KMS-11 (cell line): ENCODE results near the gene LONP2.

ENCODE experiments used
- H2AFZ ChIP-seq: fragments of 200-600 bp; sonication (generic); 2 replicates; pipeline ENCODE4 v1.6.1; 2016; ENCODE audit warnings: antibody characterized with exemption, mixed run types, low read depth
- H3K27ac ChIP-seq: fragments of 200-600 bp; sonication (generic); 2 replicates; pipeline ENCODE4 v1.6.1; 2016; ENCODE audit warnings: mild to moderate bottlenecking, mixed run types
- H3K27me3 ChIP-seq: fragments of 200-600 bp; sonication (generic); 2 replicates; pipeline ENCODE4 v1.6.1; 2017; ENCODE audit warnings: mild to moderate bottlenecking, low read depth, mixed run types, moderate library complexity; ENCODE audit not compliant: insufficient read depth
- H3K36me3 ChIP-seq: fragments of 200-600 bp; sonication (generic); 2 replicates; pipeline ENCODE4 v1.6.1; 2017; ENCODE audit warnings: mild to moderate bottlenecking, mixed run types; ENCODE audit not compliant: insufficient read depth
- H3K4me1 ChIP-seq: fragments of 200-600 bp; sonication (generic); 2 replicates; pipeline ENCODE4 v1.6.1; 2016; ENCODE audit warnings: mild to moderate bottlenecking, low read depth, mixed run types; ENCODE audit not compliant: poor library complexity, severe bottlenecking
- H3K4me2 ChIP-seq: fragments of 200-600 bp; sonication (generic); 2 replicates; pipeline ENCODE4 v1.7.0; 2016; ENCODE audit warnings: mild to moderate bottlenecking, mixed run types
- H3K4me3 ChIP-seq: fragments of 200-600 bp; sonication (generic); IDR thresholded peaks from 2 replicates; pipeline ENCODE4 v1.6.1; 2017; ENCODE audit warnings: low read depth, low read length, mixed read lengths; ENCODE audit not compliant: insufficient read depth
- H3K79me2 ChIP-seq: fragments of 200-600 bp; sonication (generic); 2 replicates; pipeline ENCODE4 v1.6.1; 2016; ENCODE audit warnings: low read depth, mixed run types; ENCODE audit not compliant: insufficient read depth
- H3K9ac ChIP-seq: fragments of 200-600 bp; sonication (generic); 2 replicates; pipeline ENCODE4 v1.6.1; 2016; ENCODE audit warnings: mild to moderate bottlenecking, mixed run types
- H4K20me1 ChIP-seq: fragments of 200-600 bp; sonication (generic); 2 replicates; pipeline ENCODE4 v1.6.1; 2016; ENCODE audit warnings: mild to moderate bottlenecking, mixed run types; ENCODE audit not compliant: insufficient read depth
- CTCF ChIP-seq: fragments of 200-600 bp; sonication (generic); conservative IDR thresholded peaks from 2 replicates; pipeline ENCODE4 v1.6.1; 2017; ENCODE audit warnings: low read depth, mild to moderate bottlenecking, antibody characterized with exemption, low read length, moderate library complexity, mixed read lengths

LONP2 gene

DNA sequence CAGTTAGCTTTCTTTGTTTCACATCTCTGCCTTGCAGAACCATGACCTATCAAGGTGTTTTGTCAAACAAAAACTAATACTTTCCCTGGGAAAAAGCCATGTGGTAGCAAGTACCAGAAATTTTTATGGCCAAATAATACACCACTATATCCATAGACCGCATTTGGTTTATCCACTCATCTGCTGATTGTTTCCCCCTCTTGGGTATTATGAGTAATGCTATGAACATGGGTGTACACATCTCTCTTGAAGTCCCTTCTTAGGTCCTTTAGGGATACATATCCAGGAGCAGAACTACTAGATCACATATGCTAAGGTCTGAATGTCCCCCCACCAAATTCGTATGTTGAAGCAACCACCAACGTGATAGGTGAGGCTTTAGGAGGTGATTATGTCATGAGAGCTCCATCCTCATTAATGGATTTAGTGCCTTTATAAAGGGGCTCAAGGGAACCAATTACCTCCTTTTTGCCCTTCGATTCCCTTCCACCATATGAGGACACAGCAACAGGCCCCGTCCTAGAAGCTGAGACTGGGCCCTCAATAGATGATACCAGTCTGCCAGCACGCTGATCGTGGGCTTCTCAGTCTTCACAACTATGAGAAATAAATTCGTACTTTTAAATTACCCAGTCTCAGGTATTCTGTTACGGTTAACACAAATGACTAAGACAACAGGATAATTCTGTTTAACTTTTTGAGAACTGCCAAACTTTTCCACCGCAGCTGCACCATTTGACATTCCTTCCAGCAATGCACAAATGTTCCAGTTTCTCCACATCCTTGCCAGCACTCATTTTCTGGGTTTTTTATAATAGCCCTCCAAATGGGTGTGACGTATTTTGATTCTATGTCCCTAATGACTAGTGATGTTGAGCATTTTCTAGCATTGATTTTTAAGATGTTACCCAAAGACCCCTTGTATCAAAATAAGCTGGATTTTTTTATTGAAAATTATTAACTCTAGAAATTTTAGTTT is 111.1 kb downstream of the LONP2 start:
- Histone ChIP-seq H4K20me1 (no peaks in the 10 kb centered on the region; the same call in 1 of the 2 replicates), H2AFZ (no peak overlapping the region), H3K79me2 (peaks cover 22% of the 10 kb centered on the region; the same call in 1 of the 2 replicates)

DNA sequence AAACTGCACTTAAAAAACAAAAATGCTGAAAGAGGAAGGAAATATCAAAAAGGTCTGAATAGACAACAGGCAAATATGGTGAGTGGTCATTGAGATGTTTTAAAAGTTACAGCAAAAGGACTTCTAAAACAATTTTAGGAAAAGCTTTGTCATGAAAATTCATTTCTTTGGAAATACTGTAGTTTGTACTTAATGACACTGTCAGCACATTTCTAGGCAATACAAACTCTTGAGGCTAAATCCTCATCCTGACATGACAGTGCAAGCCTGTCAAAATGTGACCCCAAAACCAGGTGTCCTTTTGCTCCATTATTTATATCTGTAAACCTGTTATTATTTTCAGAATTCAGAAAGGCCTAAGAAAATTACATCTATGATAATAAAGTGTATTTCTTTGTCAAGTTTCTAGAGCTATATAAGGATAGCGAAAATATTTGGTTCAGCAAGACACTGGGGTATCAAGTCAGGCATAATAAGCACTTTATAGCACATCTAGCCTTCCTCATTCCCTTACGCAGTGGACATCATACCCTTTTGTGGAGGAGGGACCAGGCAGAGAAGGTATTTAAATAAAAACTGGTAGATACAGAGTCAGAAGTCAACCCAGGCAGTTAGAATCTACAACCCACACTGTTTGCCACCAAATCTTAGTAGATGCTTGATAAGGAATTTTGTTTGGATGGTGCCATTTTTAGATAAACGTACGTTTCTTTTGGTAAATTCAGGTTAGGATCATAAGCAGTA is 112.7 kb downstream of the LONP2 start:
- peaks cover 37% of the 10 kb centered on the region; the same call in 1 of the 2 replicates for H3K79me2 ChIP-seq
- H3K4me2 ChIP-seq: no peak overlapping the region
- H3K27me3 ChIP-seq: no peaks in the 10 kb centered on the region
- no peak overlapping the region for H3K27ac ChIP-seq
- no peak for TF ChIP-seq CTCF
- H3K9ac ChIP-seq: no peak overlapping the region
- H4K20me1 ChIP-seq: no peaks in the 10 kb centered on the region; the same call in 1 of the 2 replicates
- peaks cover 37% of the 10 kb centered on the region for H3K4me1 ChIP-seq
- no peak overlapping the region for H3K4me3 ChIP-seq
- H3K36me3 ChIP-seq: no peaks in the 10 kb centered on the region; the same call in 1 of the 2 replicates
- H2AFZ ChIP-seq: no peak overlapping the region

More for the DNA sequence above, 111.1 kb downstream of the LONP2 start:
- H3K4me1 ChIP-seq: peaks cover 37% of the 10 kb centered on the region
- H3K27me3 ChIP-seq: no peaks in the 10 kb centered on the region
- no peak for TF ChIP-seq CTCF
- H3K4me2 ChIP-seq: no peak overlapping the region
- no peak overlapping the region for H3K27ac ChIP-seq
- no peak overlapping the region for H3K9ac ChIP-seq
- H3K4me3 ChIP-seq: no peak overlapping the region
- no peaks in the 10 kb centered on the region; the same call in 1 of the 2 replicates for H3K36me3 ChIP-seq

- Histone ChIP-seq H4K20me1 (no peaks in the 10 kb centered on the region; the same call in 1 of the 2 replicates), H3K27me3 (no peaks in the 10 kb centered on the region), H3K36me3 (no peaks in the 10 kb centered on the region), H3K4me2 (no peak overlapping the region), H2AFZ (no peak overlapping the region), H3K9ac (no peak overlapping the region), H3K4me1 (peaks cover 38% of the 10 kb centered on the region), H3K27ac (no peak overlapping the region), H3K4me3 (no peak overlapping the region), H3K79me2 (peaks cover 53% of the 10 kb centered on the region)
- no peak for TF ChIP-seq CTCF
These were observed 114.3 kb downstream of the LONP2 start for GRCh38 chr16:48358419-48358818.

DNA sequence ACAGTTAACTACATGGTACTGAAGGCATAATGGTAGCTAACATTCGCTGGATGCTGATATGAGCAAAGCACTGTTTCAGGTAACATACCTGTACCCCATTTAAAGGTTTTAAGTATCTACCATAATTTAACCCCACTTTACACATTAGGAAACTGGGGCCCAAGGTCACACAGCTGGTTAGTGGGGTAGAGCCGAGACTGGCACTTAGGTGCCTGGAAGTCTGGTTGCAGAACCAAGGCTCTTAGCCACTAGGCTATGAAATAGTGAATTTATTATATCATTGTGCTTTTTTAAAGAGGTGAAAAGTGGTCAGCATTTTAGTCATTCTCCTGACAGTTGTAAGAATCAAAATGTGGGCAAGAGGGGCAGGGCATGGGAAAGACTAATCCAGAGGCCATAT is 115.9 kb downstream of the LONP2 start:
- Histone ChIP-seq H4K20me1 (peaks cover 8% of the 10 kb centered on the region), H3K27me3 (no peaks in the 10 kb centered on the region), H3K27ac (no peak overlapping the region), H3K4me1 (peaks cover 43% of the 10 kb centered on the region), H3K36me3 (no peaks in the 10 kb centered on the region), H3K9ac (no peak overlapping the region), H3K4me3 (no peak overlapping the region), H2AFZ (no peak overlapping the region), H3K79me2 (peaks cover 68% of the 10 kb centered on the region), H3K4me2 (no peak overlapping the region)
- no peak for TF ChIP-seq CTCF
